B cell (primary cell): ENCODE results near the gene UGT1A7. TPM values are rescaled to one million over a fixed set of nuclear protein-coding genes. Genes with fewer than 3 reads are reported as not detected.

Experiments
- ATAC-seq: fragments of 200-7000 bp; cut with Tn5 transposase; one replicate; pipeline ENCODE4 v1.10.0; 2021; ENCODE audit warnings: low read depth, mild to moderate bottlenecking, moderate number of reproducible peaks, moderate library complexity
- CTCF ChIA-PET: fragments of 350-600 bp; sonication (Branson Sonifier 250); formaldehyde crosslinking; loops from one replicate; lab custom pipeline; 2021; ENCODE audit warnings: antibody characterized with exemption, inconsistent platforms; lab: Charles Lee
- POLR2A ChIA-PET: fragments of 350-600 bp; sonication (Branson Sonifier 250); formaldehyde crosslinking; loops from one replicate; lab custom pipeline; 2021; ENCODE audit warnings: antibody characterized with exemption; lab: Charles Lee
- DNase-seq: peaks from one replicate; pipeline ENCODE4 v3.0.0; 2013
- H2AFZ ChIP-seq: 2 replicates; pipeline ENCODE4 v1.6.1; 2012; ENCODE audit warnings: mild to moderate bottlenecking, low read depth, low read length; ENCODE audit not compliant: insufficient read depth, poor library complexity, severe bottlenecking
- H3K27ac ChIP-seq, 2 donors: 1 replicate in 1 of 2; 2 replicates in 1 of 2; pipeline ENCODE4 v1.5.1; 2012 to 2013; ENCODE audit warnings: low read length in 2 of 2, mild to moderate bottlenecking in 2 of 2, moderate library complexity in 1 of 2
- H3K27me3 ChIP-seq, 4 experiments: fragments of 200-600 bp in 1 of 4; sonication (generic) in 1 of 4; replicated peaks in 1 of 4; 1 replicate in 2 of 4; 2 replicates in 2 of 4; pipeline versions ENCODE4 v1.6.1 to v1.7.0; 2013 to 2016; ENCODE audit warnings: low read length in 3 of 4, mild to moderate bottlenecking in 2 of 4, mixed read lengths in 1 of 4, moderate library complexity in 1 of 4; ENCODE audit not compliant: insufficient read depth in 4 of 4, control insufficient read depth in 3 of 4; ENCODE audit errors: control extremely low read depth in 1 of 4
- H3K36me3 ChIP-seq, 2 experiments: replicated peaks in 1 of 2; 1 replicate in 1 of 2; 2 replicates in 1 of 2; pipeline versions ENCODE4 v1.6.1 to v1.7.1; 2013; ENCODE audit warnings: low read length in 1 of 2; ENCODE audit not compliant: insufficient read depth in 2 of 2, control insufficient read depth in 1 of 2; ENCODE audit errors: control extremely low read depth in 1 of 2, extremely low read depth in 1 of 2
- H3K4me1 ChIP-seq, 2 donors: fragments of 200-600 bp in 1 of 2; sonication (generic) in 1 of 2; 1 replicate in 1 of 2; 2 replicates in 1 of 2; pipeline versions ENCODE4 v1.5.1 to v1.6.1; 2013 to 2017; ENCODE audit warnings: low read length in 2 of 2; ENCODE audit not compliant: control insufficient read depth in 2 of 2, insufficient read depth in 2 of 2
- H3K4me2 ChIP-seq: replicated peaks from 2 replicates; pipeline ENCODE3; 2012; ENCODE audit warnings: mild to moderate bottlenecking, low read depth, low read length; ENCODE audit not compliant: poor library complexity, severe bottlenecking
- H3K4me3 ChIP-seq, 5 experiments: fragments of 200-600 bp in 1 of 5; sonication (generic) in 1 of 5; 1 replicate in 3 of 5; 2 replicates in 2 of 5; pipeline versions ENCODE4 v1.5.1 to v1.7.0; 2011 to 2016; ENCODE audit warnings: low read length in 4 of 5, mild to moderate bottlenecking in 4 of 5, low read depth in 2 of 5, control low read depth in 1 of 5, moderate library complexity in 1 of 5; ENCODE audit not compliant: insufficient read depth in 1 of 5; ENCODE audit errors: control extremely low read depth in 1 of 5, extremely low read depth in 1 of 5
- H3K79me2 ChIP-seq: fragments of 200-600 bp; sonication (generic); one replicate; pipeline ENCODE4 v1.6.0; 2016; ENCODE audit warnings: low read length; ENCODE audit not compliant: control insufficient read depth, insufficient read depth
- H3K9ac ChIP-seq: fragments of 200-600 bp; sonication (generic); 2 replicates; pipeline ENCODE4 v1.6.1; 2017; ENCODE audit warnings: mild to moderate bottlenecking, low read length, moderate library complexity
- H3K9me3 ChIP-seq, 3 donors: one replicate each; pipeline versions ENCODE4 v1.6.1 to v1.7.1; 2013; ENCODE audit warnings: low read length in 2 of 3; ENCODE audit not compliant: control insufficient read depth in 2 of 3, insufficient read depth in 1 of 3; ENCODE audit errors: control extremely low read depth in 1 of 3
- H4K20me1 ChIP-seq: 2 replicates; pipeline ENCODE4 v1.6.0; 2012; ENCODE audit warnings: mild to moderate bottlenecking, low read length; ENCODE audit not compliant: insufficient read depth, control insufficient read depth, poor library complexity, severe bottlenecking
- H3K27ac Mint-ChIP-seq: one replicate; pipeline ENCODE4 v1.8.0; 2021; ENCODE audit warnings: mixed read lengths
- H3K27me3 Mint-ChIP-seq: one replicate; pipeline ENCODE4 v1.8.0; 2021; ENCODE audit warnings: mixed read lengths
- H3K4me1 Mint-ChIP-seq: one replicate; pipeline ENCODE4 v1.8.0; 2021; ENCODE audit warnings: mixed read lengths
- H3K4me3 Mint-ChIP-seq: one replicate; pipeline ENCODE4 v1.8.0; 2021; ENCODE audit warnings: mixed read lengths
- H3K9me3 Mint-ChIP-seq: one replicate; pipeline ENCODE4 v1.8.0; 2022; ENCODE audit warnings: mixed read lengths; ENCODE audit not compliant: insufficient read depth
- CTCF ChIP-seq: fragments of 200-600 bp; IDR thresholded peaks from one replicate; pipeline ENCODE4 v1.8.0; 2022; ENCODE audit warnings: antibody characterized with exemption, mild to moderate bottlenecking
- EZH2 ChIP-seq: IDR thresholded peaks from 2 replicates; pipeline ENCODE4 v1.6.1; 2012; ENCODE audit warnings: borderline replicate concordance, low read depth, mild to moderate bottlenecking, moderate library complexity, low read length; ENCODE audit not compliant: insufficient read depth, poor library complexity, severe bottlenecking
- WGBS: methylation state at CpG from one replicate; pipeline ENCODE4 v1.1.5; 2013; ENCODE audit warnings: missing lambda C conversion rate; ENCODE audit not compliant: insufficient coverage; 5-methylcytosine and 5-hydroxymethylcytosine counted together
- intact Hi-C: fragments of 100-400 bp; cut with micrococcal nuclease; formaldehyde crosslinking; loops from one replicate; pipeline ENCODE4 v1.10.0; 2022
- polyA plus RNA-seq: library from polyadenylated mRNA; depleted of rRNA; stranded (reverse); fragments of >200 nt; gene quantifications from 2 replicates; pipeline ENCODE4 v1.2.3, GENCODE V29; 2012
- total RNA-seq, 2 donors: library from RNA; stranded (reverse); fragments of 120-200 nt in 1 of 2; gene quantifications; 1 replicate in 1 of 2; 2 replicates in 1 of 2; pipeline versions ENCODE4 v1.2.3 to v1.2.4, GENCODE V29; 2013 to 2022

Gene UGT1A7
- total and polyA plus RNA-seq, 2 donors (not counting 1 experiment from before 2014, with no cell fraction given) = not detected

DNA sequence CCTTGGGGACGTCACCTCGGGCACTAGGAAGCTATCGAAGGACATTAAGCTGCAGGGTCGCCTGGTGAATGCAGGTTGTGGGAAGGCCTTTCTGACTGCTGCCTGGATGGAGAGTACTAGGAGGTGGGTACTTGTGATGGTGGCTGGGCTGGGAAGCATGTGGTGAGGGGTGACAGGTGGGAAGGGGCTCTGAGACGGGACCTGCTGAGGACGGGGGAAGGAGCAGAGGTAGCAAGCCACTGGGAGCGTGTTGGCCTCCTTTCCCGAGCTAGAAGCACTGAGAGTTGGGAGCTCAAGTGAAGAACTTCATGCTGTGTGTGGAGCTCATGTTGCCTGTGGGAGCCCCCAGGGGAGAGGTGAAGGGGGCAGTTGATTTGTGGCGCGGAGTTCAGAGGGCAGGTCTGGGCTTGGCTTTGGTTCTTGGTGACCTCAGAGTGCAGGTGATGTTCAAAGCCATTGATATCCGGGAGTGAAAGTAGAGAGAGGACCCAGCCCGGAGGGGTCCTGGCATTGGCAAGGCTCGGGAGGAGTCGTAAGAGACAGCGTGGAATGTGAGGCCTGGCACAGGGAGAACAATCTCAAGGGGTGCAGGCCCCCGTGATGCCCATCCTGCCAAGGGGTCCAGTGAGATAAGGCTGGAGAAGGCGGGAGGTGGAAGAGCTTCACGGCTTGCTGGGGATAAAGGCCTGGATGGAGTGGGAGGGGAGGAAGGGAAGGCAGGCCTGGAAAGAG, 109.6 kb downstream of the UGT1A7 start:
- Histone ChIP-seq H3K9ac (no peak overlapping the region), H3K9me3 (peaks cover 0 to 8% (median 0%) of the 10 kb centered on the region in 3 donors), H3K36me3 (no peaks in the 10 kb centered on the region), H3K27me3 (no peaks in the 10 kb centered on the region), H2AFZ (no peak overlapping the region), H3K27ac (no peak overlapping the region), H3K4me3 (no peak overlapping the region), H3K79me2 (no peaks in the 10 kb centered on the region), H3K4me1 (no peaks in the 10 kb centered on the region), H4K20me1 (no peaks in the 10 kb centered on the region), H3K4me2 (no peak overlapping the region)
- ATAC-seq (no peak), DNase-seq (no peak)
- POLR2A ChIA-PET = no interaction called here
- intact Hi-C loops = no loop called here
- Mint-ChIP-seq H3K27me3 (peaks cover 8% of the 10 kb centered on the region), H3K27ac (no peak overlapping the region), H3K9me3 (peaks cover 1% of the 10 kb centered on the region), H3K4me1 (no peaks in the 10 kb centered on the region), H3K4me3 (no peak overlapping the region)
- WGBS = 92% methylated on average over 18 of the region's 18 CpGs
- CTCF ChIA-PET = no interaction called here
- TF ChIP-seq CTCF = no peak
- no peak for TF ChIP-seq EZH2

GRCh38 chr2:233791883-233792329, 110.2 kb downstream of the UGT1A7 start:
- Histone ChIP-seq H3K9me3 (peaks cover 0 to 8% (median 0%) of the 10 kb centered on the region in 3 donors), H3K79me2 (no peaks in the 10 kb centered on the region), H4K20me1 (no peaks in the 10 kb centered on the region), H3K9ac (no peak overlapping the region), H3K27ac (no peak overlapping the region), H3K27me3 (no peaks in the 10 kb centered on the region), H3K4me3 (no peak overlapping the region), H3K36me3 (no peaks in the 10 kb centered on the region), H3K4me2 (no peak overlapping the region), H3K4me1 (no peaks in the 10 kb centered on the region), H2AFZ (no peak overlapping the region)
- ChIA-PET POLR2A (no interaction called here), CTCF (no interaction called here)
- H3K4me1 Mint-ChIP-seq = no peaks in the 10 kb centered on the region
- 78% methylated on average over 9 of the region's 9 CpGs for WGBS
- no peak overlapping the region for H3K27ac Mint-ChIP-seq
- peaks cover 6% of the 10 kb centered on the region for H3K27me3 Mint-ChIP-seq
- peaks cover 2% of the 10 kb centered on the region for H3K9me3 Mint-ChIP-seq
- H3K4me3 Mint-ChIP-seq = no peak overlapping the region
- DNase-seq = no peak
- TF ChIP-seq CTCF (no peak), EZH2 (no peak)
- no peak for ATAC-seq
- intact Hi-C loops = no loop called here
